Esophagus squamous epithelium (tissue), 5 donors: ENCODE data around the gene LIN52. TPM values are rescaled to one million over a fixed set of nuclear protein-coding genes. Genes with fewer than 3 reads are reported as not detected.

Source experiments
- DNase-seq: peaks from one replicate; lab custom pipeline; 2025; lab: John Stamatoyannopoulos, UW
- H3K27ac ChIP-seq, 4 donors: fragments of 200-600 bp; sonication (generic); one replicate each; pipeline ENCODE4 v1.5.1; 2016 to 2019; ENCODE audit warnings: mild to moderate bottlenecking in 1 of 4
- H3K27me3 ChIP-seq, 4 donors: fragments of 200-600 bp; sonication (generic); 1 replicate in 3 of 4; 2 replicates in 1 of 4; pipeline versions ENCODE4 v1.5.1 to v1.6.0; 2017 to 2021; ENCODE audit warnings: antibody characterized with exemption in 1 of 4
- H3K36me3 ChIP-seq, 3 donors: fragments of 200-600 bp; sonication (generic); one replicate each; pipeline ENCODE4 v1.5.1; 2016 to 2019
- H3K4me1 ChIP-seq, 3 donors: fragments of 200-600 bp; sonication (generic); one replicate each; pipeline ENCODE4 v1.5.1; 2017 to 2019
- H3K4me3 ChIP-seq, 4 donors: fragments of 200-600 bp; sonication (generic); 1 replicate in 3 of 4; 2 replicates in 1 of 4; pipeline ENCODE4 v1.5.1; 2016 to 2019; ENCODE audit warnings: mild to moderate bottlenecking in 2 of 4, moderate library complexity in 1 of 4
- H3K9me3 ChIP-seq, 3 donors: fragments of 200-600 bp; sonication (generic); one replicate each; pipeline ENCODE4 v1.5.1; 2016 to 2019
- POLR2A ChIP-seq, 4 donors: fragments of 450-650 bp; IDR thresholded peaks; one replicate each; pipeline ENCODE4 v1.6.1; 2017; ENCODE audit warnings: antibody characterized with exemption in 4 of 4, mild to moderate bottlenecking in 4 of 4, moderate library complexity in 3 of 4
- WGBS, 2 donors: methylation state at CpG; one replicate each; pipeline ENCODE4 v1.1.5; 2018; 5-methylcytosine and 5-hydroxymethylcytosine counted together
- intact Hi-C: fragments of 100-400 bp; cut with DNase I; formaldehyde crosslinking; loops from one replicate; pipeline ENCODE4 v1.15.0; 2022
- total RNA-seq, 4 donors: library from RNA; depleted of rRNA; stranded (reverse); fragments of >200 nt; gene quantifications; one replicate each; pipeline ENCODE4 v1.1.0, GENCODE V29; 2016
- TF ChIP-seq, protein P1 (sequence below), 6 experiments: fragments of 450-650 bp in 4 of 6; fragments of 200-600 bp in 2 of 6; sonication (generic) in 2 of 6; IDR thresholded peaks; one replicate each; pipeline ENCODE4 v1.5.1; 2016 to 2019; ENCODE audit warnings: antibody characterized with exemption in 6 of 6, mild to moderate bottlenecking in 4 of 6, moderate library complexity in 4 of 6
- donor health status: DM: yes; HTN: yes; CAD: no.

Gene LIN52
- total RNA-seq, 4 donors from 2014 or later, result 2.4 to 8.9 (median 6.1) TPM

DNA sequence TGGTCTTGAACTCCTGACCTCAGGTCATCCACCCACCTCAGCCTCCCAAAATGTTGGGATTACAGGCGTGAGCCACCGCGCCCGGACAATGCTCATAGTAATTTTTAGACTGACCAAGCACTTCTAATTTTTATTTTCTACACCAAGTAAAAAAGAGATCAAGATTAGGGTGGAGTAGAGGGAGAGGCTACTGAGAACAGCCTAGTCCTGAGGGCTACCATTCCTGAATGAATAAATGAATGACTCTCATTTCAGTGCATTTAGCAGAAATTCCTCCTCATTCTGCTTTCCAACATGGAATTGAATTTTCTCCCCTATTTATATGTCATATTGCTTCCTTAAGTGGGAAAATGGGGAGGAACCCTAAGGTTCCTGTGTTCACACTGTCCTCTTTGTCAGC lies 39.2 kb upstream of the LIN52 start:
- no peaks in the 10 kb centered on the region for H3K27me3 ChIP-seq
- 98 to 100% methylated on average over 4 of the region's 4 CpGs for WGBS, 2 donors
- no peak overlapping the region for H3K27ac ChIP-seq
- H3K9me3 ChIP-seq, result no peaks in the 10 kb centered on the region
- H3K36me3 ChIP-seq, result no peaks in the 10 kb centered on the region
- TF ChIP-seq POLR2A (IDR thresholded peaks at IDR 0.05), result no peak
- TF ChIP-seq, protein P1, sequence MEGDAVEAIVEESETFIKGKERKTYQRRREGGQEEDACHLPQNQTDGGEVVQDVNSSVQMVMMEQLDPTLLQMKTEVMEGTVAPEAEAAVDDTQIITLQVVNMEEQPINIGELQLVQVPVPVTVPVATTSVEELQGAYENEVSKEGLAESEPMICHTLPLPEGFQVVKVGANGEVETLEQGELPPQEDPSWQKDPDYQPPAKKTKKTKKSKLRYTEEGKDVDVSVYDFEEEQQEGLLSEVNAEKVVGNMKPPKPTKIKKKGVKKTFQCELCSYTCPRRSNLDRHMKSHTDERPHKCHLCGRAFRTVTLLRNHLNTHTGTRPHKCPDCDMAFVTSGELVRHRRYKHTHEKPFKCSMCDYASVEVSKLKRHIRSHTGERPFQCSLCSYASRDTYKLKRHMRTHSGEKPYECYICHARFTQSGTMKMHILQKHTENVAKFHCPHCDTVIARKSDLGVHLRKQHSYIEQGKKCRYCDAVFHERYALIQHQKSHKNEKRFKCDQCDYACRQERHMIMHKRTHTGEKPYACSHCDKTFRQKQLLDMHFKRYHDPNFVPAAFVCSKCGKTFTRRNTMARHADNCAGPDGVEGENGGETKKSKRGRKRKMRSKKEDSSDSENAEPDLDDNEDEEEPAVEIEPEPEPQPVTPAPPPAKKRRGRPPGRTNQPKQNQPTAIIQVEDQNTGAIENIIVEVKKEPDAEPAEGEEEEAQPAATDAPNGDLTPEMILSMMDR (IDR thresholded peaks at IDR 0.05), result no peak
- intact Hi-C loops, result no loop called here
- DNase-seq, result no peak
- H3K4me3 ChIP-seq, result no peak overlapping the region
- H3K4me1 ChIP-seq, result peaks cover 0 to 5% (median 0%) of the 10 kb centered on the region in 3 donors

DNA sequence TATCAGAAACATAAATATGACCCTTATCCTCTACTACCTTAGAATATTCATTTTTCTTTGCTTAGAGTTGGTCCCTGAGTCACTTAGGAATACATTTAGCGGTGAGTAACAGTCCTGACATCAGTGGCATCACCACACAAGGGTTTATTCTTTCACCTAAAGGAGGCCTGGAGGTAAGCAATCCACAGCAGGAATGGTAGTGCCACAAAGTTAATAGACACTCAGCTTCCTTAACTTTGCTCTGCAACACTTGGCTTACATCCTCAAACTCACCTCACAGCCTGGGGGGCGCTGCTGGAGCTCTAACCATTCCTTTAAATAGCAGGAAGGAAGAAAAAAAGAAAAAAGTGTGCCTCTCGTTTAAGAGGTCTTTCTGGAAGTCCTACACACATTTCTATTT lies 36.5 kb upstream of the LIN52 start:
- intact Hi-C loops, result no loop called here
- Histone ChIP-seq H3K27ac (no peak overlapping the region), H3K4me1 (peaks cover 0 to 5% (median 0%) of the 10 kb centered on the region in 3 donors), H3K4me3 (no peak overlapping the region), H3K27me3 (no peaks in the 10 kb centered on the region), H3K9me3 (no peaks in the 10 kb centered on the region), H3K36me3 (no peaks in the 10 kb centered on the region)
- TF ChIP-seq, protein P1 (IDR thresholded peaks at IDR 0.05), result no peak
- TF ChIP-seq POLR2A (IDR thresholded peaks at IDR 0.05), result no peak
- 58 to 60% methylated on average over 2 to 3 of the region's 3 CpGs for WGBS, 2 donors
- DNase-seq, result no peak

DNA sequence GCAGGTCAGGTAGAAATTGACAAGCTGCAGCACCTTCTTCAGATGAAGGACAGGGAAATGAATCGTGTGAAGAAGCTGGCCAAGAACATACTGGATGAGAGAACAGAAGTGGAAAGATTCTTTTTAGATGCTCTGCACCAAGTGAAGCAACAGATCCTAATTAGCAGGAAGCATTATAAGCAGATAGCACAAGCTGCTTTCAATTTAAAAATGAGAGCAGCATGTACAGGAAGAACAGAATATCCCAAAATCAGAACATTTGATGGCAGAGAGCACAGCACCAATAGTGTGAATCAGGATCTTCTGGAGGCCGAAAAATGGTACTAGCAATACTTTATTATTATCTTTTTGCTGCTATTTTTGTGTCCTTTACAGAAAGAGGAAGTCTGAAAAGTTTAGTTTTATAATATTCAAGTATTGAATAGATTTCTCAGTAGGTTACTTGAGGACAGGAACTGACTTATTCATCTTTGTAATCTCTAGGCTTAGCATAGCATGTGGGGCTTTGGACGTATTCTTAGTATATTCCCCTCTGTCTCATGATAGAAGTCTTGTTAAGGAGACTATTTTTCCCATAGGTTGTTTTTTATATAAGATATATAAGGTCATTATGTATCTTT lies 34.8 kb upstream of the LIN52 start:
- Histone ChIP-seq H3K27me3 (no peaks in the 10 kb centered on the region), H3K27ac (no peak overlapping the region), H3K9me3 (no peaks in the 10 kb centered on the region), H3K36me3 (no peaks in the 10 kb centered on the region), H3K4me1 (peaks cover 0 to 5% (median 0%) of the 10 kb centered on the region in 3 donors), H3K4me3 (no peak overlapping the region)
- TF ChIP-seq, protein P1 (IDR thresholded peaks at IDR 0.05), result no peak
- no peak for TF ChIP-seq POLR2A (IDR thresholded peaks at IDR 0.05)
- intact Hi-C loops, result no loop called here
- WGBS, 2 donors, result 60 to 68% methylated on average over 3 of the region's 3 CpGs
- DNase-seq, result no peak

DNA sequence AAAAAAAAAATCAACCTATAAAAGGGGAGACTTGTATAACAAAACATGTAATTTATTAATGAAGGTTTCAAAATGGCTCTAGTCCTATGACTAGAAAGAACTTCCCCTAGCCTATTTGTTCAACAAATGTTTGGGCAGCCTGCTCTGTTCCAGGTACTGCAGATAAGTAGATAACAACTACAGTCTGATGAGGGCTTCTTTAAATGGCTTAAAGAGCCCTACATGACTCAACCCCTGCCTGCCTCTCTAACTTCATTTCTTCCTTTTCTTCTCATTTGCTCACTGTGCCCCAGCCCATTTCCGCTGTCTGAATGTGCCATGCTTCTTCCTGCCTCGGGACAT lies 22.0 kb upstream of the LIN52 start:
- no peaks in the 10 kb centered on the region for H3K4me1 ChIP-seq
- H3K4me3 ChIP-seq, result no peak overlapping the region
- intact Hi-C loops, result no loop called here
- H3K27me3 ChIP-seq, result no peaks in the 10 kb centered on the region
- H3K27ac ChIP-seq, result no peak overlapping the region
- DNase-seq, result no peak
- H3K36me3 ChIP-seq, result peaks cover 0 to 96% (median 0%) of the 10 kb centered on the region in 3 donors
- TF ChIP-seq POLR2A (IDR thresholded peaks at IDR 0.05), result no peak
- no peaks in the 10 kb centered on the region for H3K9me3 ChIP-seq
- 78 to 89% methylated on average over 2 of the region's 2 CpGs for WGBS, 2 donors

DNA sequence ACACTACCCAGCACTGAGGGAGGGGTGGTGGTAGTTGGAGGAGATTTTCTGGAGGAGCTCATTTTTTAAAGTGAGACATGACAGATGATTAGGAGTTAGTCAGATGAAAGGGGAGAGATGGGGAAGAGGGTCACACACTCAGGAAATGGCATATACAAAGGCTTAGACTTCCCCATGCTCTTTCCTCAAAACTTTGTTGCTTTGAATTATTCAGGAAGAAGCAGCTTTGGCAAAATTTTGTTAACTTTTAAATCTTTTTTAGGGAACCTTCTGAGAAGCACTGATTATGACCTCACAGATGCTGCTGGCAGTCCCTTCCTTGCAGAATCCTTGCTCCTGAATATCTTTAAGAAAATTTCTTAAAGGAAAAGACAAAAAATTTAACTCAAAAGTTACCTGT lies 20.3 kb upstream of the LIN52 start:
- DNase-seq, result no peak
- no peak overlapping the region for H3K27ac ChIP-seq
- H3K27me3 ChIP-seq, result no peaks in the 10 kb centered on the region
- no peaks in the 10 kb centered on the region for H3K4me1 ChIP-seq
- TF ChIP-seq, protein P1 (IDR thresholded peaks at IDR 0.05), result no peak
- TF ChIP-seq POLR2A (IDR thresholded peaks at IDR 0.05), result no peak
- peaks cover 0 to 96% (median 5%) of the 10 kb centered on the region in 3 donors for H3K36me3 ChIP-seq
- intact Hi-C loops, result no loop called here
- no peak overlapping the region for H3K4me3 ChIP-seq
- H3K9me3 ChIP-seq, result no peaks in the 10 kb centered on the region

DNA sequence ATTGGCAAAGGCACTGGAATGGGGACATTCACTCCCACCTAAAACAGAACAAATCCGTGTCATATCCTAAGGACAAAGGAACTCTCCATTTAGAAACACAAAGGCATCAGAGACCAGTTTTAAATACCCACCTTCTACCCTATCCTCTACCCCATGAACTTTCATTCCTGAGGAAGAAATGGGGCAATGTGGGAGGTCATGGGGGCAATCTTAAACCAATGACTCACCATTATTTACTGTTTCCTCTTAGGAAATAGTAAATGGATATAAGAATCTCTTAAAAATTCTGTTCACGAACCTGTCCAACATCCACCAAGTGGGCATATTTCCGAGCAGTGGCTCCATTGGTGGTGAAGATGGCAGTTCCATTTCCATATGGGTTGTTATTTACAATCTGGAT lies 19.9 kb upstream of the LIN52 start:
- intact Hi-C loops, result no loop called here
- Histone ChIP-seq H3K27me3 (no peaks in the 10 kb centered on the region), H3K4me1 (no peaks in the 10 kb centered on the region), H3K27ac (no peak overlapping the region), H3K9me3 (no peaks in the 10 kb centered on the region), H3K4me3 (no peak overlapping the region), H3K36me3 (peaks cover 0 to 96% (median 5%) of the 10 kb centered on the region in 3 donors)
- DNase-seq, result no peak
- TF ChIP-seq POLR2A (IDR thresholded peaks at IDR 0.05), result no peak
- TF ChIP-seq, protein P1 (IDR thresholded peaks at IDR 0.05), result no peak
- 89 to 92% methylated on average over 3 of the region's 3 CpGs for WGBS, 2 donors
